GM12892 (cell line): Measurements from ENCODE around the gene WDR91.

Source experiments
- POLR2A ChIP-seq: IDR thresholded peaks from 2 replicates; pipeline ENCODE4 v1.6.1; 2011; ENCODE audit warnings: low read depth, low read length, control low read depth
- POLR2AphosphoS5 ChIP-seq: IDR thresholded peaks from 2 replicates; pipeline ENCODE4 v1.6.1; 2011; ENCODE audit warnings: low read depth, low read length, control low read depth
- TAF1 ChIP-seq: IDR thresholded peaks from 2 replicates; pipeline ENCODE4 v1.6.1; 2011; ENCODE audit warnings: low read depth, mild to moderate bottlenecking, control low read depth, low read length, borderline replicate concordance

GRCh38 chr7:135179321-135179925 lies 31.9 kb downstream of the WDR91 start:
- TF ChIP-seq POLR2A, result no peak
- TF ChIP-seq POLR2AphosphoS5, result no peak
- TF ChIP-seq TAF1, result no peak
